Hepatocyte (in vitro differentiated cells): ENCODE results near the gene ATP7B.

Experiments used
- EZH2phosphoT487 ChIP-seq: fragments of 200-600 bp; sonication (generic); IDR thresholded peaks from one replicate; pipeline ENCODE4 v1.6.1; 2018; ENCODE audit warnings: antibody characterized with exemption, mild to moderate bottlenecking, low read depth, moderate library complexity; ENCODE audit not compliant: unreplicated experiment, severe bottlenecking
- TF ChIP-seq, protein P1 (sequence below): fragments of 200-600 bp; sonication (generic); IDR thresholded peaks from 2 replicates; pipeline ENCODE4 v1.5.1; 2016; ENCODE audit warnings: antibody characterized with exemption, mild to moderate bottlenecking; ENCODE audit not compliant: poor library complexity

DNA sequence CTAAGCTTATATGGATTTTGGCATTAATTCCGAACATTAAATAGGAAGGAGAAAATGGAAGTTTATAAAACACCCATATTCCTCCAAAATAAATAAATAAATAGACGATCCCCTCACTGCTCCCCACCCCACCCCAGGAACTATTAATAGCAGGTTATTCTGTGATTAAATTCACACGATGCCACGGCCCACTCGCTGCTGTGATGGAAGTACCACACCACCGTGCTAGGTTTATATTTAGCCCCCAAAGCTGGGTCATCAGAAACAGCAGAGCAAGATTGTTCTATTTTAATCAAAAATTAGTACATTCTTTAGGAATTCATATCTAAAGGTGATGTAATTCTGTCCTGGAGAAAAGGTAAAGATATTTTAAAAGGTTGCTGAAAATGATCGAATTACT lies 84.1 kb downstream of the ATP7B start:
- TF ChIP-seq, protein P1, sequence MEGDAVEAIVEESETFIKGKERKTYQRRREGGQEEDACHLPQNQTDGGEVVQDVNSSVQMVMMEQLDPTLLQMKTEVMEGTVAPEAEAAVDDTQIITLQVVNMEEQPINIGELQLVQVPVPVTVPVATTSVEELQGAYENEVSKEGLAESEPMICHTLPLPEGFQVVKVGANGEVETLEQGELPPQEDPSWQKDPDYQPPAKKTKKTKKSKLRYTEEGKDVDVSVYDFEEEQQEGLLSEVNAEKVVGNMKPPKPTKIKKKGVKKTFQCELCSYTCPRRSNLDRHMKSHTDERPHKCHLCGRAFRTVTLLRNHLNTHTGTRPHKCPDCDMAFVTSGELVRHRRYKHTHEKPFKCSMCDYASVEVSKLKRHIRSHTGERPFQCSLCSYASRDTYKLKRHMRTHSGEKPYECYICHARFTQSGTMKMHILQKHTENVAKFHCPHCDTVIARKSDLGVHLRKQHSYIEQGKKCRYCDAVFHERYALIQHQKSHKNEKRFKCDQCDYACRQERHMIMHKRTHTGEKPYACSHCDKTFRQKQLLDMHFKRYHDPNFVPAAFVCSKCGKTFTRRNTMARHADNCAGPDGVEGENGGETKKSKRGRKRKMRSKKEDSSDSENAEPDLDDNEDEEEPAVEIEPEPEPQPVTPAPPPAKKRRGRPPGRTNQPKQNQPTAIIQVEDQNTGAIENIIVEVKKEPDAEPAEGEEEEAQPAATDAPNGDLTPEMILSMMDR: no peak
- no peak for TF ChIP-seq EZH2phosphoT487
